Measurements from ENCODE around the gene ITSN2. TPM values are rescaled to one million over a fixed set of nuclear protein-coding genes. Genes with fewer than 3 reads are reported as not detected.

Gene ITSN2
- polyA plus RNA-seq, 1 donor from 2014 or later, result 10.6 TPM

GRCh38 chr2:24162494-24162893, 197.8 kb downstream of the ITSN2 start:
- no peaks in the 10 kb centered on the region for H4K20me1 ChIP-seq (ENCODE audit: insufficient read depth)
- H3F3A ChIP-seq (ENCODE audit: insufficient read depth, low read length, poor library complexity, severe bottlenecking), result no peaks in the 10 kb centered on the region
- no peak overlapping the region for H3K4me2 ChIP-seq (ENCODE audit: low read length)
- no peak overlapping the region for H3K9ac ChIP-seq (ENCODE audit: low read length)
- no peak overlapping the region for H2AFZ ChIP-seq (ENCODE audit: low read depth, low read length)
- no peaks in the 10 kb centered on the region for H3K9me2 ChIP-seq (ENCODE audit: insufficient read depth, low read length)
- no peak overlapping the region for H3K4me3 ChIP-seq (ENCODE audit: low read length)
- no peaks in the 10 kb centered on the region for H3K27me3 ChIP-seq (ENCODE audit: insufficient read depth, low read depth, low read length)
- no peaks in the 10 kb centered on the region for H3K36me3 ChIP-seq (ENCODE audit: insufficient read depth, low read length)
- H3K79me2 ChIP-seq (replicated peaks; ENCODE audit: insufficient read depth, low read length), result no peaks in the 10 kb centered on the region
- peaks cover 3% of the 10 kb centered on the region for H3K9me3 ChIP-seq (ENCODE audit: low read length)
- H3K27ac ChIP-seq (ENCODE audit: low read length), result no peak overlapping the region
- TF ChIP-seq EZH2 (IDR thresholded peaks at IDR 0.05; ENCODE audit: borderline replicate concordance, insufficient read depth, low read length, poor library complexity, severe bottlenecking), result no peak
- no peak for TF ChIP-seq CTCF (IDR thresholded peaks at IDR 0.05; ENCODE audit: poor library complexity, severe bottlenecking)
- TF ChIP-seq TAF1 (IDR thresholded peaks at IDR 0.05; ENCODE audit: low read depth), result no peak
- no peak for TF ChIP-seq REST (IDR thresholded peaks at IDR 0.05; ENCODE audit: borderline replicate concordance)
- no peak for TF ChIP-seq MXI1 (conservative IDR thresholded peaks at IDR 0.05; ENCODE audit: poor library complexity, severe bottlenecking)
- TF ChIP-seq EP300 (conservative IDR thresholded peaks at IDR 0.05; ENCODE audit: poor library complexity, severe bottlenecking), result no peak
- TF ChIP-seq POLR2AphosphoS5 (IDR thresholded peaks at IDR 0.05), result no peak
- TF ChIP-seq RAD21 (conservative IDR thresholded peaks at IDR 0.05), result no peak
- no peak for TF ChIP-seq SMC3 (conservative IDR thresholded peaks at IDR 0.05; ENCODE audit: poor library complexity)

- no peaks in the 10 kb centered on the region for H3K79me2 ChIP-seq (replicated peaks; ENCODE audit: insufficient read depth, low read length)
- no peaks in the 10 kb centered on the region for H3K9me2 ChIP-seq (ENCODE audit: insufficient read depth, low read length)
- peaks cover 3% of the 10 kb centered on the region for H3K9me3 ChIP-seq (ENCODE audit: low read length)
- no peaks in the 10 kb centered on the region for H4K20me1 ChIP-seq (ENCODE audit: insufficient read depth)
- H3K27me3 ChIP-seq (ENCODE audit: insufficient read depth, low read depth, low read length), result no peaks in the 10 kb centered on the region
- H2AFZ ChIP-seq (ENCODE audit: low read depth, low read length), result no peak overlapping the region
- H3K4me3 ChIP-seq (ENCODE audit: low read length), result no peak overlapping the region
- no peak overlapping the region for H3K9ac ChIP-seq (ENCODE audit: low read length)
- no peaks in the 10 kb centered on the region for H3K36me3 ChIP-seq (ENCODE audit: insufficient read depth, low read length)
- TF ChIP-seq EZH2 (IDR thresholded peaks at IDR 0.05; ENCODE audit: borderline replicate concordance, insufficient read depth, low read length, poor library complexity, severe bottlenecking), result no peak
- no peaks in the 10 kb centered on the region for H3F3A ChIP-seq (ENCODE audit: insufficient read depth, low read length, poor library complexity, severe bottlenecking)
- no peak overlapping the region for H3K4me2 ChIP-seq (ENCODE audit: low read length)
- no peak overlapping the region for H3K27ac ChIP-seq (ENCODE audit: low read length)
Measured at GRCh38 chr2:24160761-24161160, 199.6 kb downstream of the ITSN2 start.

- Histone ChIP-seq H3K9me2 (ENCODE audit: insufficient read depth, low read length) (no peaks in the 10 kb centered on the region), H2AFZ (ENCODE audit: low read depth, low read length) (no peak overlapping the region), H3K27ac (ENCODE audit: low read length) (no peak overlapping the region), H3K4me2 (ENCODE audit: low read length) (no peak overlapping the region), H3K9ac (ENCODE audit: low read length) (no peak overlapping the region), H3F3A (ENCODE audit: insufficient read depth, low read length, poor library complexity, severe bottlenecking) (no peaks in the 10 kb centered on the region), H3K27me3 (ENCODE audit: insufficient read depth, low read depth, low read length) (no peaks in the 10 kb centered on the region), H3K9me3 (ENCODE audit: low read length) (peaks cover 3% of the 10 kb centered on the region), H4K20me1 (ENCODE audit: insufficient read depth) (no peaks in the 10 kb centered on the region), H3K79me2 (replicated peaks; ENCODE audit: insufficient read depth, low read length) (no peaks in the 10 kb centered on the region), H3K4me3 (ENCODE audit: low read length) (no peak overlapping the region), H3K36me3 (ENCODE audit: insufficient read depth, low read length) (no peaks in the 10 kb centered on the region)
- TF ChIP-seq RAD21 (conservative IDR thresholded peaks at IDR 0.05) (no peak), SMC3 (conservative IDR thresholded peaks at IDR 0.05; ENCODE audit: poor library complexity) (no peak), EZH2 (IDR thresholded peaks at IDR 0.05; ENCODE audit: borderline replicate concordance, insufficient read depth, low read length, poor library complexity, severe bottlenecking) (no peak), EP300 (conservative IDR thresholded peaks at IDR 0.05; ENCODE audit: poor library complexity, severe bottlenecking) (no peak), CTCF (IDR thresholded peaks at IDR 0.05; ENCODE audit: poor library complexity, severe bottlenecking) (no peak), POLR2AphosphoS5 (IDR thresholded peaks at IDR 0.05) (no peak), REST (IDR thresholded peaks at IDR 0.05; ENCODE audit: borderline replicate concordance) (no peak), MXI1 (conservative IDR thresholded peaks at IDR 0.05; ENCODE audit: poor library complexity, severe bottlenecking) (no peak), TAF1 (IDR thresholded peaks at IDR 0.05; ENCODE audit: low read depth) (no peak)
Measured at GRCh38 chr2:24159708-24160107, 200.6 kb downstream of the ITSN2 start.
